Sigmoid colon (tissue), 4 donors: ENCODE data around the gene E2F2.

ENCODE experiments used
- CTCF ChIP-seq, 4 experiments: fragments of 450-650 bp in 3 of 4; fragments of 200-600 bp in 1 of 4; IDR thresholded peaks; one replicate each; pipeline ENCODE4 v1.5.1; 2016 to 2019; ENCODE audit warnings: antibody characterized with exemption in 4 of 4, mild to moderate bottlenecking in 3 of 4, moderate library complexity in 2 of 4
- EP300 ChIP-seq, 4 donors: sonication (generic); formaldehyde crosslinking; IDR thresholded peaks; one replicate each; pipeline ENCODE4 v1.6.1; 2017; ENCODE audit warnings: antibody characterized with exemption in 4 of 4
- POLR2A ChIP-seq, 2 donors: fragments of 450-650 bp; IDR thresholded peaks; one replicate each; pipeline ENCODE4 v1.6.1; 2016; ENCODE audit warnings: antibody characterized with exemption in 2 of 2, mild to moderate bottlenecking in 2 of 2, moderate library complexity in 2 of 2
- POLR2AphosphoS5 ChIP-seq, 4 donors: sonication (generic); formaldehyde crosslinking; IDR thresholded peaks; one replicate each; pipeline ENCODE4 v1.6.1; 2017; ENCODE audit warnings: antibody characterized with exemption in 4 of 4

- TF ChIP-seq CTCF (IDR thresholded peaks at IDR 0.05) (no peak), POLR2AphosphoS5 (IDR thresholded peaks at IDR 0.05) (no peak), EP300 (IDR thresholded peaks at IDR 0.05) (no peak), POLR2A (IDR thresholded peaks at IDR 0.05) (no peak)
Measured at GRCh38 chr1:23524163-23524562, 6.9 kb downstream of the E2F2 start.
